Loucy (cell line): ENCODE measurements around the gene AJM1.

Source experiments
- H2AFZ ChIP-seq: fragments of 200-600 bp; sonication (generic); 2 replicates; pipeline ENCODE4 v1.6.0; 2016; ENCODE audit warnings: antibody characterized with exemption, mild to moderate bottlenecking, low read length, moderate library complexity
- H3F3A ChIP-seq: fragments of 200-600 bp; 2 replicates; pipeline ENCODE4 v1.6.0; 2016; ENCODE audit warnings: antibody characterized with exemption, low read depth, mild to moderate bottlenecking
- H3K27me3 ChIP-seq: fragments of 200-600 bp; sonication (generic); 2 replicates; pipeline ENCODE4 v1.6.1; 2014; ENCODE audit warnings: low read length, mild to moderate bottlenecking; ENCODE audit not compliant: insufficient read depth, poor library complexity, severe bottlenecking
- H3K36me3 ChIP-seq: fragments of 200-600 bp; sonication (generic); 2 replicates; pipeline ENCODE4 v1.6.1; 2016; ENCODE audit warnings: low read length; ENCODE audit not compliant: insufficient read depth
- H3K4me1 ChIP-seq: fragments of 200-600 bp; sonication (generic); 2 replicates; pipeline ENCODE4 v1.5.1; 2014; ENCODE audit warnings: low read length, mild to moderate bottlenecking; ENCODE audit not compliant: insufficient read depth, poor library complexity, severe bottlenecking
- H3K4me2 ChIP-seq: fragments of 200-600 bp; sonication (generic); 2 replicates; pipeline ENCODE4 v1.6.0; 2014; ENCODE audit warnings: antibody characterized with exemption, low read length, low read depth, mild to moderate bottlenecking; ENCODE audit not compliant: poor library complexity, severe bottlenecking
- H3K4me3 ChIP-seq: fragments of 200-600 bp; sonication (generic); 2 replicates; pipeline ENCODE4 v1.5.1; 2014; ENCODE audit warnings: low read length, mild to moderate bottlenecking, mixed read lengths; ENCODE audit not compliant: poor library complexity, severe bottlenecking
- H3K79me2 ChIP-seq: fragments of 200-600 bp; sonication (generic); 2 replicates; pipeline ENCODE4 v1.6.1; 2014; ENCODE audit warnings: low read length; ENCODE audit not compliant: insufficient read depth
- H3K9ac ChIP-seq: fragments of 200-600 bp; sonication (generic); 2 replicates; pipeline ENCODE4 v1.6.0; 2014; ENCODE audit warnings: mild to moderate bottlenecking, low read depth, low read length, moderate library complexity; ENCODE audit not compliant: poor library complexity, severe bottlenecking
- H3K9me2 ChIP-seq: fragments of 200-600 bp; sonication (generic); replicated peaks from 2 replicates; pipeline ENCODE4 v1.6.1; 2016; ENCODE audit warnings: low read depth, low read length, mixed read lengths
- H3K9me3 ChIP-seq: fragments of 200-600 bp; sonication (generic); 2 replicates; pipeline ENCODE4 v1.6.1; 2014; ENCODE audit warnings: mild to moderate bottlenecking, antibody characterized with exemption, low read length, low read depth; ENCODE audit not compliant: insufficient read depth
- H4K20me1 ChIP-seq: fragments of 200-600 bp; sonication (generic); 2 replicates; pipeline ENCODE4 v1.6.0; 2014; ENCODE audit warnings: antibody characterized with exemption, low read length, mild to moderate bottlenecking; ENCODE audit not compliant: insufficient read depth, poor library complexity, severe bottlenecking
- CTCF ChIP-seq: fragments of 200-600 bp; sonication (generic); conservative IDR thresholded peaks from 2 replicates; pipeline ENCODE4 v1.5.1; 2014; ENCODE audit warnings: mild to moderate bottlenecking, antibody characterized with exemption, low read length
- EZH2phosphoT487 ChIP-seq: fragments of 200-600 bp; IDR thresholded peaks from 2 replicates; pipeline ENCODE4 v1.6.1; 2018; ENCODE audit warnings: antibody characterized with exemption, mild to moderate bottlenecking, moderate library complexity, borderline replicate concordance

Gene AJM1

DNA sequence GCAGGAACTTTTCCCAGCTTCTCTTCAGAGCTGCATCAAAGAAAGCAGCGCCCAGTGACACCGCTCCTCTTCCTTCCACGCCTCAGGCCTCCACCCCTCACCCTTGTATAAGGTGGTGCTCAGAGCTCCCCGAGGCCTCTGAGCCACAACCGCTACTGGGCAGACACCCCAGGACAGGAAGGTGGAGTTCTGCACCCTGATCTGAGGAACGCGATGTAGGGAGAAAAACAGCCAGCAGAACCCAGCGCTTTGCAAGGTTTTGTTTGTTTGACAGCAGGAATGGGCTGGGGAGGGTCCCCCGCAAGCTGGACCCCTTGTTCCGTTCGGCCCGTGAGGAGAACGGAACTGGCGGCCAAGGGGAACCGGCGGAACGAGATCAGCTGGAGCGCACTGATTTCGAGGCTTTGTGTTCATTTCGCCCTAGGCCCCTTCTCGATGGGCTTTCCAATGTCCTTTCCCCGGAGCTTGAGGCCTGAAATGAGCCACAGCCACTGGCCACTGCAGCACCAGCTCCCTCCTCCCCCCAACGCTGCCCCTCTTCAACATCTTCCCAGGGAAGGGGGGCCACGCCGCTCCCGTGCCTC lies 19.7 kb downstream of the AJM1 start:
- peaks cover 22% of the 10 kb centered on the region; the same call in 1 of the 2 replicates for H3K36me3 ChIP-seq

DNA sequence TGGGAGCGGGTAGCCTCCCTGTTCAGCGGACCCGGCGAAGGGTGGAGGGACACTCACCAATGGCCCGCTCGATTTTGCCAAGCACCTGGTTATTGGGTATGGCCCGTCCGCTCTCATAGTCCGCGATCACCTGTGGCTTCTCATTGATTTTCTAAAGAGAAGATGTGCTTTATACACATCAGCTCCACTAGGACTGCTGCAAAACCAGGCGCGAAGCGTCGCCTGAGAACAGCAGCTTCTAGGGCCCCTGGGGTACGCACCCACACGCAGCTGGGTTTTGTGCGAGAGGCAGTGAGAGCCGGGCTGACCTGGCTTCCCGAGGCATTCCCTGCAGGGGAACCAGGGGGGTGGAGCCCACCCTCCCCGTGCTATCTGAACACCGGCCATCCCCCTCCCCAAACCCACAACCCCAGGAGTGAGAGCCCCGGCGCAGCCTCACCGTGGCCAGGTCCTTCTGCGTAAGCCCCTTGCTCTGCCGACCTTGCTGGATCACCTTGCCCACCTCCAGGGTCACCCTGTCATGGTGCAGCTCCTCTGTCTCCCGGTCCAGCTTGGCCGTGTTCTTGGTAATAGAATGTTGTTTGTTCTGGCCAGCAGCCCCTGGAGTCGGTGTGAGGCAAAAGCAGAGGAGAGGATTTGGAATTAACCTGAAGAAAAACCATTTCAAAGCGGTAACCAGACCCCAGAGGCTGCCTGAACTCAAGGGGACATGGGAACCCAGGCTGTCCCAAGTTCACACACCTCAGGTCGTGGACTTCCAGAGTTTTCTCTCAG lies 20.8 kb downstream of the AJM1 start:
- Histone ChIP-seq H4K20me1 (peaks cover 27% of the 10 kb centered on the region), H3K4me2 (peak overlapping the region; percentile 100), H3K4me3 (no peak overlapping the region), H3K9me2 (no peaks in the 10 kb centered on the region), H3F3A (no peaks in the 10 kb centered on the region), H3K27me3 (no peaks in the 10 kb centered on the region), H2AFZ (no peak overlapping the region), H3K9me3 (no peaks in the 10 kb centered on the region), H3K4me1 (peaks cover 17% of the 10 kb centered on the region), H3K36me3 (peaks cover 22% of the 10 kb centered on the region; the same call in 1 of the 2 replicates), H3K79me2 (peaks cover 47% of the 10 kb centered on the region), H3K9ac (no peak overlapping the region)
- no peak for TF ChIP-seq CTCF
- TF ChIP-seq EZH2phosphoT487 = no peak

More for the DNA sequence above, 19.7 kb downstream of the AJM1 start:
- H3K4me2 ChIP-seq = no peak overlapping the region
- H3K79me2 ChIP-seq = peaks cover 36% of the 10 kb centered on the region
- no peaks in the 10 kb centered on the region for H3K27me3 ChIP-seq
- no peaks in the 10 kb centered on the region for H3K9me2 ChIP-seq
- no peak overlapping the region for H2AFZ ChIP-seq
- H3K9me3 ChIP-seq = no peaks in the 10 kb centered on the region
- H3K9ac ChIP-seq = no peak overlapping the region
- H3F3A ChIP-seq = no peaks in the 10 kb centered on the region
- no peak overlapping the region for H3K4me3 ChIP-seq
- no peak for TF ChIP-seq EZH2phosphoT487
- no peak for TF ChIP-seq CTCF
- peaks cover 27% of the 10 kb centered on the region for H4K20me1 ChIP-seq
- peaks cover 11% of the 10 kb centered on the region for H3K4me1 ChIP-seq

GRCh38 chr9:136863623-136864273 lies 21.5 kb downstream of the AJM1 start:
- no peaks in the 10 kb centered on the region for H3F3A ChIP-seq
- H3K9me3 ChIP-seq = no peaks in the 10 kb centered on the region
- peaks cover 47% of the 10 kb centered on the region for H3K79me2 ChIP-seq
- no peaks in the 10 kb centered on the region for H3K27me3 ChIP-seq
- peaks cover 27% of the 10 kb centered on the region for H4K20me1 ChIP-seq
- TF ChIP-seq EZH2phosphoT487 (no peak), CTCF (no peak)
- H2AFZ ChIP-seq = no peak overlapping the region
- peaks cover 17% of the 10 kb centered on the region for H3K4me1 ChIP-seq
- H3K36me3 ChIP-seq = peaks cover 22% of the 10 kb centered on the region; the same call in 1 of the 2 replicates
- peak overlapping the region; percentile 100 for H3K4me2 ChIP-seq
- H3K4me3 ChIP-seq = peak overlapping the region; percentile 35
- H3K9ac ChIP-seq = peak overlapping the region; percentile 96
- H3K9me2 ChIP-seq = no peaks in the 10 kb centered on the region
